Large intestine (tissue), 3 donors: ENCODE data around the gene XPNPEP1. TPM values are rescaled to one million over a fixed set of nuclear protein-coding genes. Genes with fewer than 3 reads are reported as not detected.

Experiments
- DNase-seq, 2 donors: peaks; one replicate each; pipeline versions ENCODE4 v3.0.0 to v3.0.0-alpha.2; 2013
- H3K27ac ChIP-seq: one replicate; pipeline ENCODE4 v1.5.1; 2013; ENCODE audit warnings: low read length
- H3K27me3 ChIP-seq: 2 replicates; pipeline ENCODE4 v1.6.1; 2013; ENCODE audit warnings: low read length; ENCODE audit not compliant: control insufficient read depth, insufficient read depth
- H3K36me3 ChIP-seq: 2 replicates; pipeline ENCODE4 v1.6.1; 2013; ENCODE audit warnings: low read length; ENCODE audit not compliant: control insufficient read depth, insufficient read depth
- H3K4me1 ChIP-seq: one replicate; pipeline ENCODE4 v1.6.1; 2013; ENCODE audit warnings: low read length; ENCODE audit not compliant: control insufficient read depth, insufficient read depth
- H3K4me3 ChIP-seq: one replicate; pipeline ENCODE4 v1.5.1; 2013; ENCODE audit warnings: low read length
- H3K9me3 ChIP-seq: one replicate; pipeline ENCODE4 v1.6.1; 2013; ENCODE audit warnings: mild to moderate bottlenecking, low read depth, low read length, moderate library complexity; ENCODE audit not compliant: control insufficient read depth
- WGBS: methylation state at CpG from one replicate; pipeline ENCODE4 v1.1.5; 2013; ENCODE audit warnings: low lambda C conversion rate; ENCODE audit not compliant: insufficient coverage; 5-methylcytosine and 5-hydroxymethylcytosine counted together
- polyA plus RNA-seq: library from polyadenylated mRNA; unstranded; fragments of 120-200 nt; gene quantifications from one replicate; pipeline ENCODE4 v1.2.1, GENCODE V29; 2013

XPNPEP1 gene
- polyA plus RNA-seq, 1 donor, result 152 TPM

GRCh38 chr10:109883859-109884771 is 39.2 kb downstream of the XPNPEP1 start:
- peaks cover 79% of the 10 kb centered on the region for H3K36me3 ChIP-seq
- H3K9me3 ChIP-seq, result no peaks in the 10 kb centered on the region
- WGBS, result 0% methylated on average over 2 of the region's 17 CpGs
- no peaks in the 10 kb centered on the region for H3K27me3 ChIP-seq
- peak overlapping the region; percentile 52 for H3K27ac ChIP-seq
- peak; percentile 83 for DNase-seq
- H3K4me1 ChIP-seq, result peaks cover 5% of the 10 kb centered on the region
- H3K4me3 ChIP-seq, result no peak overlapping the region

DNA sequence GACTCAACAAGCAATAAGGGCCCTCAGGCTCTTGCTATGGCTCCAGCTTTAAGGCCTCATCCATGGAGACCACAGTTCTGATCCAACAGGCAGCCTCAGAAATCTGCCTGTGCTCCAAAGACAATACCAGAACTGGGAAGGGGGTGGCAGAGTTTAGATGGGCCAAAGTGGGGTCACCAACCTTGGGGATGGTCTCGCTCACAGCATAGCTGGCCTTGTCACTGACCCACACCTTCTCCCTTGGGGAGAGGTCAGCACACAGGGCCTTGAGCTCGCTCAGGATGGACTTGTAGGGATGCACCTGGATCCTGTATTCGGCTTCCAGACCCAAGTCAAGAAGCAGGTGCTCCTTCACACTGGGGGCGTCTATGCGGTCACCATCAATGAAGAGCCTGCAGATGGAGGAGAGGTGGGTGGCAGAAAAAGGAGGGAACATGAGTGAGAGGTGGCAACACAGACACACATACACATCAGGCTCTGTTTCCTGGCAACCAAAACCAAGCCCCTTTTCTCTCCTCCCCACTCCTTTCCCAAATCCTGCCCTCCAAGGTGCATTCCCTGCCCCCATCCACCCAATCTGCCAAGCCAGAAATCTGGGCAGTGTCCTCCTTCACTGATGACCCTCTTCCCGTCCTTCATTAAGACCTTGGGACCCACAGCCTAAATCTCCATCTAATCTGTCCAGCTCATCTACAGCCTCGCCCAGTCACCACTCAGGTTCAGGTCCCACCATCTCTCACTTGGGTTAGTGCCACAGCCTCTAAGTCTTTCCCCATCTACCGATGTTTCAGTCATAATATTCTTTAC is 40.9 kb downstream of the XPNPEP1 start:
- Histone ChIP-seq H3K27ac (no peak overlapping the region), H3K4me1 (peaks cover 5% of the 10 kb centered on the region), H3K36me3 (peaks cover 72% of the 10 kb centered on the region), H3K27me3 (no peaks in the 10 kb centered on the region), H3K9me3 (no peaks in the 10 kb centered on the region), H3K4me3 (no peak overlapping the region)
- no CpG with 5 or more reads among the region's 8 CpGs for WGBS
- no peak for DNase-seq

DNA sequence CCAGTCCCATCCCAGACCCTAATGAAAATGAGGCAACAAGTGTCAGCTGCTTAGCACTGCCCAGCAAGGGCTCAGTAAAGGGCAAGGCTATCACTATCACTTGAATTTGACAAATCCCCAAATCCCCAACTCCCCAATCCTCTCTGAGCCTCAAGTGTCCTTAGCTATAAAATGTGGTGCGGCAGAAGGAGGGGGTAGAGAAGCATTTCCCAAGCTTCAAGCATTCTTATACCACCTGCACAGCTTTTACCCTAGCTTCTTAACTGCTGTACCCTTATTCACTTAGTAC is 41.6 kb downstream of the XPNPEP1 start:
- peaks cover 5% of the 10 kb centered on the region for H3K4me1 ChIP-seq
- H3K9me3 ChIP-seq, result no peaks in the 10 kb centered on the region
- no CpG with 5 or more reads among the region's 1 CpG for WGBS
- H3K36me3 ChIP-seq, result peaks cover 72% of the 10 kb centered on the region
- no peak overlapping the region for H3K4me3 ChIP-seq
- no peaks in the 10 kb centered on the region for H3K27me3 ChIP-seq
- no peak for DNase-seq
- no peak overlapping the region for H3K27ac ChIP-seq

DNA sequence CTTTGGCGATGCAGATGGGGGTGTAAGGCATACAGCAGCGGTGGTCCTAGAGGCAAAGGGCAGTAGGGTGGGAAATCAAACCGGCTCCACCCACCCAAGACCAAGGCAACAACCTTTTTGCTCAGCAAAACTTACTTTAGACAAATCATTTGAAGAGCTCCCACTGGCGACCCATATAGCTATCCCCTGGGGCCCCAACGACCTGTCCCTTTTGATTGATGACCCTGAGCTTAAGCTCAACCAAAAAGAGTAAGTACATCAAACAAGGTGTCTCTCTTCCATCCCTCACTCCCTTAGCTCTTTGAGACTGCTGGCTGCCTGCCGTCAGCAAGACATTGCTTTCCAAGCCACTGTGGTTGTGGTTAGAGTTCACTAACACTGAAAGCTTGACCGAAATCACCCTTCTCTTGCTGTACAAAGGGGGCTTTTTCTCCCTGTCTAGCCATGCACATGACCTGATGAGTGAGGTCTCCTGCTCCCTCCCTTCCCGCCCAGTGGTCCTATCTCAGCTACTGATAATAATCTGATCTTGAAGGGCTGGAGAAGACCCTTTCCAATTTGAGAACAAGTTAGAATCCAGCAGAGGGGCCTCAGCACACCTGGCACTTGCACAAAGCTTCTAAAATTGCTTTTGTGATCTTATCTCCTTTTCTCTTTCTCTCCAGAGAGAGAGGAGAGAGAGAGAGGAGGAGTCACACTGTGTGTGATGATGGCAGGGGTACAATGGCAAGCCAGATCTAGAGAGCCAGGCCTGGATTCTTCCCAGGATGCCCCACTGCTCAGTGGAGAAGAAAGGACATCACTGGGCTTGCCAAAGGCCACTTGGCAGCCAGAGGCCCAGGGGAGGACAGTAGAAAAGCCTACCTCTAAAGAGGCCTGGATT is 42.2 kb downstream of the XPNPEP1 start:
- no peak overlapping the region for H3K4me3 ChIP-seq
- H3K27me3 ChIP-seq, result no peaks in the 10 kb centered on the region
- peaks cover 5% of the 10 kb centered on the region for H3K4me1 ChIP-seq
- no peaks in the 10 kb centered on the region for H3K9me3 ChIP-seq
- WGBS, result no CpG with 5 or more reads among the region's 8 CpGs
- H3K27ac ChIP-seq, result no peak overlapping the region
- H3K36me3 ChIP-seq, result peaks cover 72% of the 10 kb centered on the region
- DNase-seq, result no peak

- Histone ChIP-seq H3K27me3 (no peaks in the 10 kb centered on the region), H3K9me3 (no peaks in the 10 kb centered on the region), H3K27ac (no peak overlapping the region), H3K4me1 (no peaks in the 10 kb centered on the region), H3K36me3 (peaks cover 77% of the 10 kb centered on the region), H3K4me3 (no peak overlapping the region)
- no CpG with 5 or more reads among the region's 6 CpGs for WGBS
- DNase-seq, result no peak
Observed at GRCh38 chr10:109877546-109877945, 45.8 kb downstream of the XPNPEP1 start.

DNA sequence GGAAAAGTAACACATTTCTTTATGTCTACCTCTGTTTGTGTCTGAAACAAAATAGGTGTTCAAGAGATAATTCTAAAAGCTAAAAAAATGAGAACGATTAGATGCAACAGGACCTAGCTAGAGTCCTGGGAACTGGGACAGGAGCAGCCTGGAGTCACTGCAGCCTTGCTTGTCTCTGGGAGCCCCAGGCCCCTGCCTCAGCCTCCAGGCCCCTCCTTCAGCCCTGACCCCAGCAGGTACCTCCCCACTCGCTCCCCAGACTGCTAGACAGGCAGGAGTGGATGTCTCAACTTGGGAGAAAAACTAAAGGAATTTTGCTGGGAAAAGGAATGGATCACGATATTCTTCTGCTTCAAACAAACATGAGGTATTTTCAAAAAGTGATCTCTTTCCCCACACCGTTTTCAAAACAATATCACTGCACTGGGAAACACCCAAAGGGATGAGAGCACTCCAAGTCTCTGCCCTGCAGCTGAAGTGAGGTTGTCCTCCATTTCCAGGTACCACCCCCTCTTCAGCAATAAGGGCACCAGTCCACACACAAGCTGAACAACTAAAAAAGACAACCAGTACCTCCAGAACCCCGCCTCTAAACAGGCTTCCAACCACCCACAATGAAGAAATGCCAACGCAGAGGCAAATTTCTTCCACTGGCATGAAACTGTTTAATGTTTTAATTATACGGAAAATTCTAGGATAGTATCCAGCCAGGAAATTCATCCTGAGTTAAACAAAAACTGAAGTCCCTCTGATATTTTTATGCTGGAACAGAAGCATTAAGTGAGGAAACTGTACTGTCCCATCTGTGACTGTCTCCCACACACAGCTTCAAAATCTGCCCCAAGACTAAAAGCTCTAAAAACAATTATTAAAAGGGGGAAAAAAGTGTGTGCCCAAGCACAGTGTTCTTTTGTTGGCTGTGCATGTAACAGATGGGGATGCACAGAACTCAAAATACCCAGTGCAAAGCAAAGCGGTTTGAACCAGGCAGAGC is 47.2 kb downstream of the XPNPEP1 start:
- Histone ChIP-seq H3K4me1 (no peaks in the 10 kb centered on the region), H3K9me3 (no peaks in the 10 kb centered on the region), H3K4me3 (no peak overlapping the region), H3K27me3 (no peaks in the 10 kb centered on the region), H3K27ac (no peak overlapping the region), H3K36me3 (peaks cover 78% of the 10 kb centered on the region)
- no peak for DNase-seq
- WGBS, result no CpG with 5 or more reads among the region's 8 CpGs

DNA sequence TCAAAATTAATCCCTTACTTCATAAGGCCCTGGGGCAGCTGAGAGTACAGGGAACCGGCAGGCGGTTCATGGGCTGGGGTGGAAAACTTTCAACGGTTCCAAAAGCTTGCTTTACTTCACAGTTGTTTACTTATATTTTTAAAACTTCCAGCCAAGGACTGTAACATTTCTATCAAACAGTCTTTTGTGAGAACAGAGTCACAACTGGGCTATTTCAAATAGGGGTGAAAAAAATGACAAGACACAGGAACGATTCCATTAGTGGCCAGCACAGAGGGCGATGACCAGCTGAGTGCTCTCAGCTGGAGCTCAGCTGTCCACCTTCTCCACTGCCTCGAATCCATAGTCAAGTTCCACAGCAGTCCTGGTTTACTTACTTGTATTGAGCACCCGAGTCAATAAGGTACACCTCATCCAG is 48.2 kb downstream of the XPNPEP1 start:
- Histone ChIP-seq H3K9me3 (no peaks in the 10 kb centered on the region), H3K27ac (no peak overlapping the region), H3K4me1 (no peaks in the 10 kb centered on the region), H3K36me3 (peaks cover 75% of the 10 kb centered on the region), H3K27me3 (no peaks in the 10 kb centered on the region), H3K4me3 (no peak overlapping the region)
- no peak for DNase-seq
- no CpG with 5 or more reads among the region's 7 CpGs for WGBS

DNA sequence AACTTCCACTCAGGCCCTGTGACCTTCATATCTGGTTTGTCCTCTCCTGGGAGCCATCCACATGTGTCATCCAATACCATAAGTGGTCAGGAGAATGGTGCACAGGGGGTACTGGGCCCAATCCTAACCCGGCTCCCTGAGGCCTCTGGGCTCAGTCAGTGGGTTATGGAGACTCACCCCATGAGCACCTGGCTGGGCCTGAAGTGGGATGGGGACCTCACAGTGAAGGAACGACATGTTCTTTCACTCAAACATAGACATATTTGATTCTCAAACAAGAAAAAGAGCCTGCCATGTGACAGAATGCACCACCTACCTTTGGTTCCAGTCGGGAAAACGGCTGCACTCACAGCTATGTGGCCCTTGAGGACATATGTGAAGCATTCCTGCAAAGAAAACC is 51.8 kb downstream of the XPNPEP1 start:
- Histone ChIP-seq H3K36me3 (peaks cover 89% of the 10 kb centered on the region), H3K27me3 (no peaks in the 10 kb centered on the region), H3K4me1 (no peaks in the 10 kb centered on the region), H3K27ac (no peak overlapping the region), H3K9me3 (no peaks in the 10 kb centered on the region), H3K4me3 (no peak overlapping the region)
- no CpG with 5 or more reads among the region's 4 CpGs for WGBS
- DNase-seq, result no peak

GRCh38 chr10:109866995-109867635 is 56.2 kb downstream of the XPNPEP1 start:
- H3K4me1 ChIP-seq, result no peaks in the 10 kb centered on the region
- H3K36me3 ChIP-seq, result peaks cover 84% of the 10 kb centered on the region
- peaks cover 13% of the 10 kb centered on the region for H3K9me3 ChIP-seq
- no peak for DNase-seq
- WGBS, result 100% methylated on average over 1 of the region's 4 CpGs
- H3K4me3 ChIP-seq, result no peak overlapping the region
- no peaks in the 10 kb centered on the region for H3K27me3 ChIP-seq
- no peak overlapping the region for H3K27ac ChIP-seq
